ENCODE measurements around the gene KCNIP3. TPM values are rescaled to one million over a fixed set of nuclear protein-coding genes. Genes with fewer than 3 reads are reported as not detected.

Gene KCNIP3
- total RNA-seq, 1 donor from 2014 or later = 9.2 TPM

GRCh38 chr2:95298486-95299111 lies 1.5 kb downstream of the KCNIP3 start:
- no peak for DNase-seq (ENCODE audit: low spot score in 2 of 2, unreplicated experiment in 2 of 2)
- Mint-ChIP-seq H3K9me3 (no peaks in the 10 kb centered on the region), H3K4me1 (peaks cover 29% of the 10 kb centered on the region), H3K27ac (no peak overlapping the region), H3K36me3 (no peaks in the 10 kb centered on the region), H3K27me3 (ENCODE audit: low read depth) (peaks cover 8% of the 10 kb centered on the region), H3K4me3 (no peak overlapping the region)
- TF ChIP-seq CTCF (IDR thresholded peaks at IDR 0.05; ENCODE audit: unreplicated experiment) = no peak

GRCh38 chr2:95299961-95300360 lies 2.8 kb downstream of the KCNIP3 start:
- no peaks in the 10 kb centered on the region for H3K9me3 Mint-ChIP-seq
- no peak for DNase-seq (ENCODE audit: low spot score in 2 of 2, unreplicated experiment in 2 of 2)
- no peak for TF ChIP-seq CTCF (IDR thresholded peaks at IDR 0.05; ENCODE audit: unreplicated experiment)
- peaks cover 29% of the 10 kb centered on the region for H3K4me1 Mint-ChIP-seq
- H3K27me3 Mint-ChIP-seq (ENCODE audit: low read depth) = peaks cover 8% of the 10 kb centered on the region
- no peaks in the 10 kb centered on the region for H3K36me3 Mint-ChIP-seq
- H3K27ac Mint-ChIP-seq = no peak overlapping the region
- H3K4me3 Mint-ChIP-seq = no peak overlapping the region

- TF ChIP-seq CTCF (IDR thresholded peaks at IDR 0.05; ENCODE audit: unreplicated experiment) = no peak
- H3K4me3 Mint-ChIP-seq = no peak overlapping the region
- peaks cover 29% of the 10 kb centered on the region for H3K4me1 Mint-ChIP-seq
- DNase-seq (ENCODE audit: low spot score in 2 of 2, unreplicated experiment in 2 of 2) = no peak
- no peaks in the 10 kb centered on the region for H3K9me3 Mint-ChIP-seq
- H3K27ac Mint-ChIP-seq = no peak overlapping the region
- H3K27me3 Mint-ChIP-seq (ENCODE audit: low read depth) = peaks cover 8% of the 10 kb centered on the region
- no peaks in the 10 kb centered on the region for H3K36me3 Mint-ChIP-seq
Measured at GRCh38 chr2:95300450-95300849, 3.3 kb downstream of the KCNIP3 start.

GRCh38 chr2:95301186-95301585 lies 4.0 kb downstream of the KCNIP3 start:
- H3K27me3 Mint-ChIP-seq (ENCODE audit: low read depth) = peaks cover 8% of the 10 kb centered on the region
- H3K9me3 Mint-ChIP-seq = no peaks in the 10 kb centered on the region
- H3K4me1 Mint-ChIP-seq = peaks cover 29% of the 10 kb centered on the region
- no peak overlapping the region for H3K4me3 Mint-ChIP-seq
- H3K36me3 Mint-ChIP-seq = no peaks in the 10 kb centered on the region
- no peak for TF ChIP-seq CTCF (IDR thresholded peaks at IDR 0.05; ENCODE audit: unreplicated experiment)
- H3K27ac Mint-ChIP-seq = no peak overlapping the region
- no peak for DNase-seq (ENCODE audit: low spot score in 2 of 2, unreplicated experiment in 2 of 2)

GRCh38 chr2:95301876-95302641 lies 4.9 kb downstream of the KCNIP3 start:
- no peak overlapping the region for H3K27ac Mint-ChIP-seq

More at GRCh38 chr2:95301876-95302641, 4.9 kb downstream of the KCNIP3 start:
- H3K36me3 Mint-ChIP-seq = no peaks in the 10 kb centered on the region
- H3K4me1 Mint-ChIP-seq = peaks cover 20% of the 10 kb centered on the region
- DNase-seq (ENCODE audit: low spot score in 2 of 2, unreplicated experiment in 2 of 2) = no peak
- no peak overlapping the region for H3K4me3 Mint-ChIP-seq
- peaks cover 8% of the 10 kb centered on the region for H3K27me3 Mint-ChIP-seq (ENCODE audit: low read depth)
- no peaks in the 10 kb centered on the region for H3K9me3 Mint-ChIP-seq
- TF ChIP-seq CTCF (IDR thresholded peaks at IDR 0.05; ENCODE audit: unreplicated experiment) = no peak
